Panc1 (cell line): ENCODE results near the gene MRAS. TPM values are rescaled to one million over a fixed set of nuclear protein-coding genes. Genes with fewer than 3 reads are reported as not detected.
"Not testable (repeated sequence)": the region's sequence is repeated elsewhere in the genome, so short reads cannot be mapped to it uniquely, and the experiment has no call there.

ENCODE experiments used
- ATAC-seq: fragments of 200-7000 bp; cut with Tn5 transposase; 2 replicates; pipeline ENCODE4 v1.9.1; 2020; ENCODE audit warnings: mild to moderate bottlenecking, moderate library complexity
- BruUV-seq: library from RNA; stranded (reverse); fragments of 400-500 nt; replicated peaks from 2 replicates; lab custom pipeline; 2021; lab: Mats Ljungman, UMichigan
- CTCF ChIA-PET: fragments of 300-600 bp; sonication (Branson Sonifier 250); formaldehyde crosslinking; loops from one replicate; lab custom pipeline; 2022; ENCODE audit warnings: antibody characterized with exemption; lab: Charles Lee
- POLR2A ChIA-PET: fragments of 300-600 bp; sonication (Branson Sonifier 250); formaldehyde crosslinking; loops from one replicate; lab custom pipeline; 2022; ENCODE audit warnings: antibody characterized with exemption; lab: Charles Lee
- DNase-seq: peaks from one replicate; pipeline ENCODE4 v3.0.0-alpha.2; 2010; ENCODE audit warnings: low read depth, low spot score
- H3K27ac ChIP-seq: 2 replicates; pipeline ENCODE4 v1.5.1; 2011; ENCODE audit warnings: mild to moderate bottlenecking, low read length, inconsistent platforms
- H3K27me3 ChIP-seq: fragments of 200-500 bp; sonication (Bioruptor generic); 2 replicates; pipeline ENCODE4 v1.6.0; 2014; ENCODE audit warnings: low read length, inconsistent platforms; ENCODE audit not compliant: control insufficient read depth, insufficient read depth
- H3K36me3 ChIP-seq: fragments of 200-500 bp; sonication (Bioruptor generic); 2 replicates; pipeline ENCODE4 v1.5.1; 2014; ENCODE audit warnings: inconsistent platforms, mild to moderate bottlenecking, low read length, moderate library complexity; ENCODE audit not compliant: control insufficient read depth, insufficient read depth
- H3K4me1 ChIP-seq: 2 replicates; pipeline ENCODE4 v1.5.1; 2011; ENCODE audit warnings: inconsistent platforms, mild to moderate bottlenecking, low read length, moderate library complexity; ENCODE audit not compliant: control insufficient read depth, insufficient read depth
- H3K4me3 ChIP-seq, 2 experiments: 2 replicates each; pipeline ENCODE4 v1.5.1; 2011 to 2012; ENCODE audit warnings: low read depth in 2 of 2, low read length in 2 of 2, mild to moderate bottlenecking in 2 of 2, inconsistent platforms in 1 of 2, moderate library complexity in 1 of 2
- H3K9me3 ChIP-seq: fragments of 200-500 bp; sonication (Bioruptor generic); 2 replicates; pipeline ENCODE4 v1.5.1; 2014; ENCODE audit warnings: low read depth, mild to moderate bottlenecking, inconsistent platforms, low read length, moderate library complexity; ENCODE audit not compliant: control insufficient read depth, insufficient read depth
- CTCF ChIP-seq: fragments of 450-650 bp; IDR thresholded peaks from 2 replicates; pipeline ENCODE4 v1.5.1; 2017; ENCODE audit warnings: mild to moderate bottlenecking
- POLR2AphosphoS5 ChIP-seq: IDR thresholded peaks from 2 replicates; pipeline ENCODE4 v1.6.1; 2012; ENCODE audit warnings: mild to moderate bottlenecking, low read depth, low read length, moderate library complexity
- REST ChIP-seq, 2 experiments: IDR thresholded peaks; 2 replicates each; pipeline ENCODE4 v1.6.1; 2011 to 2012; ENCODE audit warnings: low read depth in 2 of 2, control low read depth in 1 of 2, low read length in 1 of 2, mild to moderate bottlenecking in 1 of 2, moderate library complexity in 1 of 2; ENCODE audit not compliant: insufficient read depth in 1 of 2
- SIN3A ChIP-seq: IDR thresholded peaks from 2 replicates; pipeline ENCODE4 v1.6.1; 2012; ENCODE audit warnings: low read depth, mild to moderate bottlenecking, low read length, moderate library complexity, borderline replicate concordance; ENCODE audit not compliant: insufficient read depth
- TCF7L2 ChIP-seq: IDR thresholded peaks from 2 replicates; pipeline ENCODE4 v1.6.1; 2011; ENCODE audit warnings: mild to moderate bottlenecking, low read depth, low read length, inconsistent platforms
- in situ Hi-C: cut with HindIII; loops from 2 replicates; pipeline ENCODE4 v1.10.0; 2016; ENCODE audit warnings: low sequenced_read_pairs, low pct_unique_long_range_greater_than_20kb
- intact Hi-C: fragments of 100-400 bp; cut with micrococcal nuclease; formaldehyde crosslinking; loops from one replicate; pipeline ENCODE4 v1.10.0; 2022; ENCODE audit not compliant: unreplicated experiment
- total RNA-seq: library from RNA; stranded (reverse); gene quantifications from one replicate; pipeline ENCODE4 v1.2.1, GENCODE V29; 2021; ENCODE audit not compliant: unreplicated experiment

Gene MRAS
- total RNA-seq, 1 experiment from 2014 or later, result 14.2 TPM

- Histone ChIP-seq H3K36me3 (no peaks in the 10 kb centered on the region), H3K4me1 (no peaks in the 10 kb centered on the region), H3K9me3 (no peaks in the 10 kb centered on the region), H3K27me3 (no peaks in the 10 kb centered on the region), H3K4me3 (no peak overlapping the region), H3K27ac (no peak overlapping the region)
- intact Hi-C loops, result no loop called here
- ChIA-PET POLR2A (no interaction called here), CTCF (no interaction called here)
- no TSS peak for BruUV-seq
- no peak for TF ChIP-seq TCF7L2
- in situ Hi-C loops, result no loop called here
- no peak for ATAC-seq
- no peak for DNase-seq
Measured at GRCh38 chr3:138423316-138423715, 74.9 kb downstream of the MRAS start.

GRCh38 chr3:138424323-138424722 is 75.9 kb downstream of the MRAS start:
- H3K4me3 ChIP-seq, result no peak overlapping the region
- intact Hi-C loops (no loop called here), in situ Hi-C loops (no loop called here)
- POLR2A ChIA-PET, result interaction anchor here (0.7 kb wide), 1 partner anchor 1787 kb away, joined by 6 read pairs; no protein-coding TSS in a partner anchor
- no peak overlapping the region for H3K27ac ChIP-seq
- H3K36me3 ChIP-seq, result no peaks in the 10 kb centered on the region
- CTCF ChIA-PET, result no interaction called here
- no peaks in the 10 kb centered on the region for H3K27me3 ChIP-seq
- no peaks in the 10 kb centered on the region for H3K9me3 ChIP-seq
- no peaks in the 10 kb centered on the region for H3K4me1 ChIP-seq
- no peak for ATAC-seq
- no TSS peak for BruUV-seq
- no peak for DNase-seq
- TF ChIP-seq TCF7L2 (no peak), REST (IDR thresholded peaks at IDR 0.05; ENCODE audit: insufficient read depth in 1 of 2, low read depth in 2 of 2, low read length in 1 of 2) (no peak), CTCF (no peak)

GRCh38 chr3:138426211-138426610 is 77.8 kb downstream of the MRAS start:
- no TSS peak for BruUV-seq
- Histone ChIP-seq H3K27me3 (no peaks in the 10 kb centered on the region), H3K9me3 (no peaks in the 10 kb centered on the region), H3K27ac (no peak overlapping the region), H3K4me3 (no peak overlapping the region), H3K36me3 (no peaks in the 10 kb centered on the region), H3K4me1 (no peaks in the 10 kb centered on the region)
- TF ChIP-seq CTCF (no peak), SIN3A (no peak), TCF7L2 (no peak), REST (IDR thresholded peaks at IDR 0.05; ENCODE audit: insufficient read depth in 1 of 2, low read depth in 2 of 2, low read length in 1 of 2) (no peak), POLR2AphosphoS5 (no peak)
- ChIA-PET CTCF (interaction anchor here (0.7 kb wide), 1 partner anchor 50 kb away, joined by 3 read pairs; no protein-coding TSS in a partner anchor), POLR2A (no interaction called here)
- intact Hi-C loops (no loop called here), in situ Hi-C loops (no loop called here)
- ATAC-seq (peak; percentile 75), DNase-seq (no peak)

GRCh38 chr3:138426754-138427153 is 78.4 kb downstream of the MRAS start:
- POLR2A ChIA-PET, result interaction anchor here (0.7 kb wide), 1 partner anchor 195 kb away, joined by 4 read pairs; no protein-coding TSS in a partner anchor
- ATAC-seq, H3K9me3 ChIP-seq, H3K27ac ChIP-seq, H3K4me3 ChIP-seq, DNase-seq, H3K36me3 ChIP-seq, intact Hi-C loops, H3K4me1 ChIP-seq, in situ Hi-C loops, H3K27me3 ChIP-seq, CTCF ChIA-PET, BruUV-seq: not testable (repeated sequence)
